GM21360 (cell line): ENCODE data around the gene CYB561A3.

Experiments
- ATAC-seq: cut with Tn5 transposase; IDR thresholded peaks from one replicate; pipeline ENCODE4 v1.9.1; 2021; ENCODE audit warnings: mild to moderate bottlenecking, moderate library complexity; ENCODE audit not compliant: unreplicated experiment

CYB561A3 gene

GRCh38 chr11:61345954-61346843 is 15.5 kb downstream of the CYB561A3 start:
- no peak for ATAC-seq

- no peak for ATAC-seq
Measured at GRCh38 chr11:61345170-61345610, 16.5 kb downstream of the CYB561A3 start.

DNA sequence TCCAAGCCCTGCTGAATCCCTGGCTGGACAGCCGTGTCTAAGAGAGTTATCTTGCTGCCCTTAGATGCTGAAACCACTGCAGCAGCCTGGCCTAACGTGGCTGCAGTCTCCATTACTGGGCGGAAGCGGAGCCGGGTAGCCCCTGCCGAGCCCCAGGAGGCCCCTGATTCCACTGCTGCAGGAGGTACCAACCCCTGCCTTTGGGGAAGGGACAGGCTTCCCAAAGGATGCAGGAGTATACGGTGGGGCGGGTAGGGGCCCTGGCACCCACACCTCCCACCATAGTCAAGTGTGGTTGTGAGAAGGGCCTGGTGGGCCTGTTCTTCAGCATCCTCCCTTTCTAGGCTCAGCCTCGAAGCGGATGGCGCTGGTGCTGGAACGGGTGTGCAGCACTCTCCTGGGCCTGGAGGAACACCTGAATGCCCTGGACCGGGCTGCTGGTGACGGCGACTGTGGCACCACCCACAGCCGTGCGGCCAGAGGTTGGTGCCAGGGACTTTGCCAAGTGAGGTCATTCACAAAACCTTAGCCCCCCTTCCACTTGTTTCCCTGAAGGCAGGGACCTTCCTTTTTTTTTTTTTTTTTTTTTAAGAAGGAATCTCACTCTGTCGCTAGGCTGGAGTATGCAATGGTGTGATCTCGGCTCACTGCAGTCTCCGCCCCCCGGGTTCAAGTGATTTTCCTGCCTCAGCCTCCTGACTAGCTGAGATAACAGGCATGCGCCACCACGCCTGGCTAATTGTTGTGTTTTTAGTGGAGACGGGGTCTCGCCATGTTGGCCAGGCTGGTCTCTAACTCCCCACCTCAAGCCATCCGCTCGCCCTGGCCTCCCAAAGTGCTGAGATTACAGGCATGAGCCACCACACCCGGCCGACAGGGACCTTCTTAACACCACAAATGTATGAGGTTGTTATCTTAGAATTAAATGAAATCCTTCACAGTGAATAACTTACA is 17.6 kb downstream of the CYB561A3 start:
- ATAC-seq = no peak

DNA sequence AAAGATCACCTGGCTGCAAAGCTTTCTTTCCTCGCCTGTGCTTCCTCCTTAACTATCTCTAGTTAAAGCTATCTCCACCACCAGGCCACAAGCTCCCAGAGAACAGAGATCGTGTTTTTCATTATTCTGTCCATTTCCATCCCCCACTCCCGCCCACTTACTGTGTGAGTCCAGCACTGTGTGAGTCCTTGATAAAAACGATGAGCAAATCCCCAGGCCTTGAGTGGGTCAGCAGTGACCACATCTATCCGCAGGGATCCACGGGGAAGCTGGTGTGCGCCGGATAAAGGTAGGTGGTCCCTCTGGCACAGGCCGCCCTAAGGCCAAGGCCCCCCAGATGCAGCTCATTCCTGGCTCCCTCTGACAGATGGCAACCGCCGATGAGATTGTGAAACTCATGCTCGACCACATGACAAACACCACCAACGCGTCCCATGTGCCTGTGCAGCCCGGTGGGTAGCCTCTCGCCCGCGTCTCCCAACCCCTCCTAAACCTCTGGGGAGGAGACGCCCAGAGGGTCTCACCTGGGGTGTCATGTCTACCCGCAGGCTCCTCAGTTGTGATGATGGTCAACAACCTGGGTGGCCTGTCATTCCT is 19.4 kb downstream of the CYB561A3 start:
- no peak for ATAC-seq

GRCh38 chr11:61341706-61342105 is 20.0 kb downstream of the CYB561A3 start:
- ATAC-seq = no peak

DNA sequence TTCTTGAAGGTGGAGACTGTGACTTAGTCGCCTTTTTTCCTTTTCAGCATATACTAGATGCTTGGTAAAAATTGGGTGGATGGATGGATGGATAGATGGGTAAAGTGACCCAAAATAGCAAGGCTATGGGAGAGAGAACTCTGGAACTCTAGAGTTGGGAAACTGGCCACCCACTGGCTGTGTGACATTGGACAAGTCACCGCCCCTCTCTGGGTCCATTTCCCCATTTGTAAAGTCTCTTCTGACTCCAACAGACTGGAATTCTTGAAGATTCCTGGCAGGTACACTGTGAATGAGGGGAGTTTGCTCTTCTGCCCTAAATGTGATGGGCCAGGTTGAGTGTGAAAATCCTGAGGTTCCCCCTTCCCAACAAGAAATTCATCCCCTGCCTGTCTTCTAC is 20.7 kb downstream of the CYB561A3 start:
- no peak for ATAC-seq

DNA sequence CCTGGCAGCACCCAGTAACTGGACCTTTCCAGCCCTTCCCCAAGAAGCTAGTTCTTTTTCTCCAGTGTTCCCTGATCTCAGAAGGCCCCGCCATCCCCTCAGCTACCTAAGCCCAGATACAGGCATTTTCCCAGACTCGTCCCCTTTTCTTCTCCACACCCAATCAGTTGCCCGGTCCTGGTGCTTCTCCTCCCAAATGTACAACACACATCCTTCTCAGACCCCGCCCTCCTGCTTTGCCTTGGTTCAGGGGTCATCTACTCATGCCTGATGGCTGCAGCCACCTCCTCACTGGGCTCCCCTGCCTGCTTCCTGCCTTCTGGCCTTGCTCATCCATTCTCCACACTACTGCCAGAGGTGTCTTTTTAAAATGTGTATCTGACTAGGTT is 22.2 kb downstream of the CYB561A3 start:
- no peak for ATAC-seq

DNA sequence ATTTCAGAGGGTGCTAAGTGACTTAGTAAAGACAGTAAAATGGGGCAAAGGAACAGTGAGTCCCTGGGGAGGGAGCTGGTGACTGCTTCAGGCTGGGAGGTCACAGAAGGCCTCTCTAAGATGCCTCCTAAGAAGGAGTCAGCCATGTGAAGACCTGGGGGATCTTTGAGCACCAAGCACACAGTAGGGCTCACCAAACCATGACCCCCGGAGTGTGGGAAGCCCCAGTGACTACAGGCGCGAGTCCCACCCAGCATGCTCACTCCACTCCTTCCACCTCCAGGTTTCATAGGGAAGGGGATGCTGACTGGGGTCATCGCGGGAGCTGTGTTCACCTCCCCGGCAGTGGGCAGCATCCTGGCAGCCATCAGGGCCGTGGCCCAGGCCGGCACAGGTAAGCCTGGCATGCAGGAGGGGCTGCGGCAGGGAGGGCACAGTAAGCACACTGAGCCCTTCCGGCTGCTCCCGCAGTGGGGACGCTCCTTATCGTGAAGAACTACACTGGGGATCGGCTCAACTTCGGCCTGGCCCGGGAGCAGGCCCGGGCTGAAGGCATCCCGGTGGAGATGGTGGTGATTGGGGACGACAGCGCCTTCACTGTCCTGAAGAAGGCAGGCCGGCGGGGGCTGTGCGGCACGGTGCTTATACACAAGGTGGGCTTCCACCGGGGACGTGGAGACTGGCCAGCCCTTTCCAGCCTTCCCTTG is 22.7 kb downstream of the CYB561A3 start:
- no peak for ATAC-seq

- no peak for ATAC-seq
Measured at GRCh38 chr11:61337706-61338470, 23.8 kb downstream of the CYB561A3 start.

GRCh38 chr11:61336171-61336935 is 25.3 kb downstream of the CYB561A3 start:
- peak; percentile 47 for ATAC-seq

GRCh38 chr11:61335355-61335710 is 26.3 kb downstream of the CYB561A3 start:
- ATAC-seq = no peak

- ATAC-seq = no peak
Measured at GRCh38 chr11:61334434-61335354, 27.0 kb downstream of the CYB561A3 start.

- no peak for ATAC-seq
Measured at GRCh38 chr11:61333550-61334433, 27.9 kb downstream of the CYB561A3 start.

- peak; percentile 86 for ATAC-seq
Measured at GRCh38 chr11:61332797-61333549, 28.7 kb downstream of the CYB561A3 start, which contains the start of the genes DDB1 and TKFC. Gene DDB1 (minus strand): TSS chr11:61333105. CDS start chr11:61332968, 137 bp downstream. Gene TKFC (plus strand): TSS chr11:61333228. CDS start chr11:61334729, 1,501 bp downstream.

- peak; percentile 8 for ATAC-seq
Measured at GRCh38 chr11:61332281-61332796, 29.3 kb downstream of the CYB561A3 start.

- ATAC-seq = no peak
Measured at GRCh38 chr11:61331651-61332050, 30.0 kb downstream of the CYB561A3 start.
